Stimulated activated CD8-positive, alpha-beta memory T cell treated with anti-CD3 and anti-CD28 coated beads, Interleukin-2, amount 100 ng/mL, for 1 hour (primary cell): Measurements from ENCODE around the gene MMP19.

Experiments used
- DNase-seq, 2 donors: peaks; one replicate each; pipeline ENCODE4 v3.0.0-alpha.2; 2020; ENCODE audit warnings: low read depth in 2 of 2

The MMP19 gene

DNA sequence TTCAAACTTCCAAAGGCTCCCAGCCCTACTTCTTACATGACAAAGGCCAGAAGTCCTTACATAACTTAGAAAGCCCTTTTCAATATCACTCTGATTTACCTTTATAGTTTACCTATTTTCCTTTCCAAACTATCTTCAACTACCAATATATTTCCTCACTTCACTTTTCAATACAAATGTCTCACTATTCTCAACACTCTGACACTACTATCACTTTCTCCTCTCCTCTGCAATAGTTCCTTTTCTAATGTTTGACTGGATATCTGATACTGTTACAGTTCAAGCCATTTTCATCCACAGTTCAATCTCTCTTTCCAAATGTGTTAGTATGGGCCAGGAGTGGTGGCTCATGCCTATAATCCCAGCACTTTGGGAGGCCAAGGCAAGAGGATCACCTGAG, 28.5 kb downstream of the MMP19 start:
- no peak for DNase-seq

DNA sequence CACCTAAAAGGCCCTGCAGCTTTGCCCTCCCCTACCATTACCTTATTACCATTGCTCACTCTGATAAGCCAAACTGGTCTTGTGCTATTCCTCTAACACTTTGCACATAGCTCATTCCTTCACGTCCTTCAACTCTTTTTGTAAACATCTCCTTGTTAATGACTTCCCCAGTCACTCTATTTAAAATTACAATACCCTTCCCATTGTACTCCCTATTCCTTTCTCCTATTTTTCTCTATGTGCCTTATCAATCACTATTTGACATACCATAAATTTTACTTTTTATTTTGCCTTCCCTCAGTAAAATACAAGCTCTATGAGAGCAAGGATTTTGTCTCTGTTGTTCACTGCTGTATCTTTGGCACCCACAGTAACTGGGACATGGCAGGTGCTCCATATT, 30.6 kb downstream of the MMP19 start:
- DNase-seq: no peak

DNA sequence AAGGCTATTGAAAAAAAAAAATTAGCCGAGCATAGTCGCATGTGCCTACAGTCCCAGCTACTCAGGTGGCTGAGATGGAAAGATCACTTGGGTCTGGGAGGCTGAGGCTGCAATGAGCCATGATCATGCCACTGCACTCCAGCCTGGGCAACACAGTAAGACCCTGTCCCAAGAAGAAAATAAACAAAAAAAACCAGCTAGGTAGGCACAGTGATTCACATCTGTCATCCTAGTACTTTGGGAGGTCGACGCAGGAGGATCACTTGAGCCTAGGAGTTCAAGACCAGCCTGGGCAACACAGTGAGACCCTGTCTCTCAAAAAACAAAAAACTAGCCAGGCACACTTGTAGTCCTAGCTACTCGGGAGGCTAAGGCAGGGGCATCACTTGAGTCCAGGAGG, 33.5 kb downstream of the MMP19 start:
- DNase-seq: no peak

DNA sequence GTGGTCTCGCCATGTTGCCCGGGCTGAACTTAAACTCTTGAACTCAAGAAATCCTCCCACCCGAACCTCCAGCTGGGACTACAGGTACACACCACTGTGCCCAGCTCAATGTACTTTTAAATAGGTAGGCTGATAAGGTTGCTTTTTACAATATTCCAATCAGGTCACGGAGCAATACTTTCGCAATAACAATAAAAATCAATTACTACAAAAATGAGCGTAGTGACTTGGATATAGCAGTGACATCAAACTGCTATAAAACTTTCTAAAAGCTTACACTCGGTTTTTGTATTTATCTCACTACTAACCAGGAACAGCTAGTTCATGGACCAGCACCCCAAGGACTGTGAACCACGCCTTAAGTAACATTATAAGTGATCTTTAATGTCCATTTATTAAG, 35.8 kb downstream of the MMP19 start:
- DNase-seq: no peak

DNA sequence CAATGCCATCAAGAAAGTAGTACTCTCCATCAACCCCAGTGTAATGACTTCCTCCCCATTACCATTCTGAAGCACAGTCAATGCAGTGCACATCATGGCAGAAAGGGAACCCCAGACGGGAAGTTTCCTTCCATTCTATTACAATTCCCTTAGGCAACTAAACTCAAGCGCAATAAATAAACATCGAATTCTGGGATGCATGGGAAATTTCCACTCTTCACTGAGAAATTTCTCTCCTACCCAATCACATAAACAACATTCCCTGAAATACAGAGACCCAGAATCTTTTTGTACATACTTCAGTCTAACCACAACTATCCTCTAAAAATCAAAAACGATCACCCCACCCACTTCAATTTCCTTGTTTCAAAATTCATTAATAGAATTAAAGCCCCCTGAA, 45.2 kb downstream of the MMP19 start:
- DNase-seq: no peak

DNA sequence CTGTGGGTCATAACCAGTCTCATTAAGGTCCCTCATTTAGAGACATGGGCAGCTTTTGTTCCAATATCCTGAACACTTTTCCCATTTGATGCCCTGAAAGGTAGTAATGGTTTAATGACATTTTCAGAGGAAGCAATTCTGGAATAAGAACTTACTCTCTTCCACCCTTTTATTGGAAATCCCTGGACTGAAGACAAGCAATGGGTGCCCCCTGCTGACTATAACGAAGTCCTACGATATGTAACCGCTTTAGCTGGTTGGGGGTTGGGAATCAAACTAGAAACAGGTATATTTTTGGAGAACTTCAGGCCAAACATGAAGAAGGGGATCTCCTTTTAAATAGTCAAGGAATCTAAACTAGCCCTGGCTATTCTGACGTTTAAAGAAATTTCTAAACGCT, 45.7 kb downstream of the MMP19 start:
- no peak for DNase-seq

DNA sequence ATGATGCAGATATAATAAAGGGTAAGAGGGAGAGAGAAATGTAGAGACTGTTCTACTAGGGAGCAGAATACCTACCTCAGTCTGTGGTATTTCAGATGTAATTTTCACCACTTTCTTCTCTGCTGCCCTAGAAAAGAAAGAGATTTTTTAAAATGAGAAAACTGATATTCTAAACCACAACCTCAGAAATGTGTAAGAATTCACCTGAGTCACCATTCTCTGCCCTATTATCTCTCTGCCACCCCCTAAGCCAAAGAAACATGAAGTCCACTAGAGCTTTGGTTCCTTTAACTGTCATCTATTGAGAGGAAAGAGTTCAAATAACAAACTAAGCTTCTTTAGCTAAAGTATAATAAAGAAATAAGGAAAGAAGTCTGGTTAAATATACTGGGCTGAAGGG, 46.8 kb downstream of the MMP19 start:
- DNase-seq: no peak

DNA sequence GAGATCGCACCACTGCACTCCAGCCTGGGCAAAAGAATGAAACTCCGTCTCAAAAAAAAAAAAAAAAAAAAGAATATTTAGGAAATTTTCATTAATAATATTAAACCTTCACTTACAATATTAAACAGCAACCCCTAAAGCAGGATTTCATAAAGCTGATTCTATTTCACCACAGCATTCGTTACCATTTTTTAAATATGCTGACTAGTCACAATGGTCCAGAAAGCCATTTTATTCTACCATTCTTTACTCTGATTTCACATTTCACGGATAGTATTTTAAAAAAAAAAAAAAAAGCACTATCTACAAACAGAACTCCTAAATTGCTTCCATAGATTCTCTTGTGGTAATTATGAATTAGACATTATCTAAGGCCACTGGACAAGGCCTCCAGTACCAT, 52.8 kb downstream of the MMP19 start:
- DNase-seq: no peak

DNA sequence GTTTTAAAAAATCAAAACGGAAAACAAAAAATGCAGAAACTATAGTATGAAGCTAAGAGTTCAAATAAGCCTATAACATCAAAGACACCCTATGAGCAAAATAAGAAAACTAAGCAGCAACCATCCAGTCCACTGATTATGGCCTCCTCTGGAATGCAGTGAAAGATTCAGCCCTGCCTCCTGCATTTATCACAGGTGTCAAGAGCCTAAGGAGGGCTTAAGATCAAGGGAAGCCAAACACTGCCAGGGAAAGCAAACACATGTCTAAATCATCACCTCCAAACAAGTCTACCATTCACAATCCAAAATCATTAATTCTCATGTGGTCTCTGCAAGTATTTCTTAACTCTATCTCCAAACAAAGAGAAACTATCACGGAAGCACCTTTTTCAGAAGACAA, 53.6 kb downstream of the MMP19 start:
- DNase-seq: no peak

DNA sequence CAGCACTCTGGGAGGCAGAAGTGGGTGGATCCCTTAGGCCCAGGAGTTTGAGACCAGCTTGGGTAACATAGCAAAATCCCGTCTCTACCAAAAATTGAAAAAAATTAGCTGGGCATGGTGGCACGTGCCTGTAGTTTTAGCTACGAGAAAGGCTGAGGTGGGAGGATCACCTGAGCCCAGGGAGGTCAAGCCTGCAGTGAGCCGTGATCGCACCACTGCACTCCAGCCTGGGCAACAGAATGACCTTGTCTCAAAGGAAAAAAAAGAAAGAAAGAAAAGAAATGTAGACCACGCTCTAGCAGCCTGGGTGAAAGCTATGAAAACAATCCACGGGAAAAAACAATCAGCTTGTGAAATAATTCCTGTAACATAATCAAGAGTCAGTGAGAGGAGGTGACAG, 54.2 kb downstream of the MMP19 start:
- no peak for DNase-seq
